HG03066 (cell line): Measurements from ENCODE around the gene SAXO1.

Experiments
- ATAC-seq: cut with Tn5 transposase; IDR thresholded peaks from one replicate; pipeline ENCODE4 v1.9.1; 2021; ENCODE audit warnings: low read depth; ENCODE audit not compliant: unreplicated experiment

SAXO1 gene

DNA sequence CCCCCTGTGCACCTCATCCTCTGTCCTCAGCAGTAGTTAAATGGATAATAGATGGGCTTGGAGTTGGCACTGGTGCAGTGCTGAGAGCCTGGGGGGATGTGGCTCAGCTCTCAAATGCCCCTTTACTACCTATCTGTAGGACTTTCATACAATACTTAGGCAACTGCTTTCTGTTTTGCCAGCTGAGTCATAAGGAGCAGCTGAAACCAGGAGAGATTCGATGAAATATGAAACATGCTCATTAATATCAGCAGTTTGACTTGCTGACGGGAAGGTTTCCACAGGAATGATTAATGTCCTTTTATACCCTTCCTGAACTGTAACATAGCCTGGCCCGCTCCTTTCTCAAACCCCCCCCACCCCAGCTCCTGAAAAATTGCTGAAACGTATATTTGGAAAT, 142.6 kb downstream of the SAXO1 start:
- no peak for ATAC-seq

GRCh38 chr9:18889550-18889949, 143.5 kb downstream of the SAXO1 start:
- no peak for ATAC-seq

GRCh38 chr9:18888290-18888689, 144.7 kb downstream of the SAXO1 start:
- no peak for ATAC-seq

GRCh38 chr9:18887546-18887945, 145.5 kb downstream of the SAXO1 start:
- no peak for ATAC-seq

GRCh38 chr9:18881758-18882157, 151.3 kb downstream of the SAXO1 start:
- ATAC-seq = no peak

DNA sequence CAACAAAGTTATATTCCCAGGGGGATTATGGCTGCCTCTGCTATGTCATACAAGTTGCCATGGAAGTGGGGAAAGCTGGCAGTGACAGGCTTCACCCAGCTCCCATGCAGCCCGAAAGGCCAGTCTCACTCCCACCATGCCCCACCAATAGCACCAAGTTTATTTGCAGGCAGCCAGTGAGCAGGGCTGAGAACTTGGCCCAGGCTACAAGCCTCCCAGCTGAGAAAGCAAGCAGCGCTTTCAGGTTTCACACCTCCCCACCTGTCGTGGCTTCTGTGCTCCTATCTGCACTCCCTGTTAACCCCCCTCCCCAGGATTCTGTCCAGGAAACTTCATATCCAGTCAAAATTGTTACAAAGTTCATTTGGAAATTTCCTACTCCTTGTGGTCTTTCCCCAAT, 155.0 kb downstream of the SAXO1 start:
- ATAC-seq = no peak
